Measurements from ENCODE around the gene WHRN. TPM values are rescaled to one million over a fixed set of nuclear protein-coding genes. Genes with fewer than 3 reads are reported as not detected.

Gene WHRN
- total RNA-seq, 6 donors from 2014 or later: 2.5 to 17.8 (median 5.6) TPM

DNA sequence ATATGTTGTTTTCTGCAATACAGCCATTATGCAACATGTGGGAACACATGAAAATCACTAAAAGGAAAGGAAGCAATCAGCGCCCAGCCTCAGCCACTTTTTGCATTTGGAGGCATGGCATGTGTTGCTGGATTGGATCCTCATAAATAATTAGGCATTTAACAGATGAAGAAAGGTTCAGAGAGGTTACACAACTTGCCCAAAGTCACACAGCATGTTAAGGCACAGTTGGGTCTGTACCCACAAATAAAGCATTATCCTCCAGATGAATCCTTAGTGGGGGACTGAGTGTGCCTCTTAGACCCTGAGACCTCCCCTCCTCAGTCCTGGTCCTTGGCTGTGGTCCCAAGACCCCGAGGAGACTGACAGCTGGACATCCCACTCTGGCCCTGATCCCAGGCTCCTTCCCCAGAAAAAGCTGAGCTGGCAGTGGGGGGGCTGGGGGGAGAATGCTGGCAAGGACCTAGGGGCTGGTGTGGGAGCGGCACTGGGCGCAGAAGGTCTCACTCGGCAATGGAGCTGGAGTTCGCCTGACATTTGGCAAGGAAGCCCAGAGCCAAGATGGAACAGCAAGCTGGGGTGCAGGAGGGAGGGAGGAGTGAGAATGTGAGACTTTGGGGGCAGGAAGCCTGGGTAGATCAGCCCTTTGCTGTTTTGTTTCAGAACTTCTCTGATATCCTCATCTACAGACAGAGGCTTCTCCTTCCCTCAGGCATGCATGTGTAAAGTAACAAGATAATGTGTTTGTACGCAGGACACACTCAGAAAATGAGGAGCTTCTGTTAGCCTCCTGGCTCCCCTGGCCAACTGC, 110.5 kb downstream of the WHRN start:
- 51 to 76% methylated on average over 6 to 7 of the region's 7 CpGs for WGBS, 2 donors
- H3K4me3 ChIP-seq: no peak overlapping the region
- no peak for TF ChIP-seq EP300 (IDR thresholded peaks at IDR 0.05)
- TF ChIP-seq POLR2A (IDR thresholded peaks at IDR 0.05): no peak
- TF ChIP-seq POLR2AphosphoS5 (IDR thresholded peaks at IDR 0.05): no peak
- TF ChIP-seq, protein P1, sequence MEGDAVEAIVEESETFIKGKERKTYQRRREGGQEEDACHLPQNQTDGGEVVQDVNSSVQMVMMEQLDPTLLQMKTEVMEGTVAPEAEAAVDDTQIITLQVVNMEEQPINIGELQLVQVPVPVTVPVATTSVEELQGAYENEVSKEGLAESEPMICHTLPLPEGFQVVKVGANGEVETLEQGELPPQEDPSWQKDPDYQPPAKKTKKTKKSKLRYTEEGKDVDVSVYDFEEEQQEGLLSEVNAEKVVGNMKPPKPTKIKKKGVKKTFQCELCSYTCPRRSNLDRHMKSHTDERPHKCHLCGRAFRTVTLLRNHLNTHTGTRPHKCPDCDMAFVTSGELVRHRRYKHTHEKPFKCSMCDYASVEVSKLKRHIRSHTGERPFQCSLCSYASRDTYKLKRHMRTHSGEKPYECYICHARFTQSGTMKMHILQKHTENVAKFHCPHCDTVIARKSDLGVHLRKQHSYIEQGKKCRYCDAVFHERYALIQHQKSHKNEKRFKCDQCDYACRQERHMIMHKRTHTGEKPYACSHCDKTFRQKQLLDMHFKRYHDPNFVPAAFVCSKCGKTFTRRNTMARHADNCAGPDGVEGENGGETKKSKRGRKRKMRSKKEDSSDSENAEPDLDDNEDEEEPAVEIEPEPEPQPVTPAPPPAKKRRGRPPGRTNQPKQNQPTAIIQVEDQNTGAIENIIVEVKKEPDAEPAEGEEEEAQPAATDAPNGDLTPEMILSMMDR (IDR thresholded peaks at IDR 0.05): no peak
- H3K4me1 ChIP-seq: peaks cover 41 to 81% (median 55%) of the 10 kb centered on the region in 4 donors
- no peaks in the 10 kb centered on the region for H3K27me3 ChIP-seq
- no peaks in the 10 kb centered on the region for H3K36me3 ChIP-seq
- DNase-seq (no peak), ATAC-seq (ENCODE audit: low FRiP score in 2 of 2) (no peak)
- H3K9me3 ChIP-seq: no peaks in the 10 kb centered on the region
- H3K27ac ChIP-seq: peak overlapping the region; percentile 47 to 91 (median 73)

- peak overlapping the region; percentile 39 to 91 (median 55) for H3K27ac ChIP-seq
Observed at GRCh38 chr9:114392749-114393112, 112.5 kb downstream of the WHRN start.

GRCh38 chr9:114390952-114391351, 114.3 kb downstream of the WHRN start:
- WGBS, 2 donors: 84 to 85% methylated on average over 2 of the region's 2 CpGs
- H3K4me3 ChIP-seq: no peak overlapping the region
- no peak for ATAC-seq (ENCODE audit: low FRiP score in 2 of 2)
- no peak for DNase-seq
- TF ChIP-seq POLR2A (IDR thresholded peaks at IDR 0.05) (no peak), EP300 (IDR thresholded peaks at IDR 0.05) (no peak), POLR2AphosphoS5 (IDR thresholded peaks at IDR 0.05) (no peak)
- TF ChIP-seq, protein P1 (IDR thresholded peaks at IDR 0.05): no peak
- H3K36me3 ChIP-seq: no peaks in the 10 kb centered on the region
- H3K27ac ChIP-seq: peak overlapping the region in 3 of 4 donors; percentile 91 to 95 (median 93)
- peaks cover 52 to 94% (median 72%) of the 10 kb centered on the region in 4 donors for H3K4me1 ChIP-seq
- no peaks in the 10 kb centered on the region for H3K27me3 ChIP-seq
- no peaks in the 10 kb centered on the region for H3K9me3 ChIP-seq

More at GRCh38 chr9:114392749-114393112, 112.5 kb downstream of the WHRN start:
- Histone ChIP-seq H3K4me3 (no peak overlapping the region), H3K4me1 (peaks cover 58 to 92% (median 73%) of the 10 kb centered on the region in 4 donors), H3K9me3 (no peaks in the 10 kb centered on the region), H3K27me3 (no peaks in the 10 kb centered on the region), H3K36me3 (no peaks in the 10 kb centered on the region)
- ATAC-seq (ENCODE audit: low FRiP score in 2 of 2) (peak in 1 of 2 donors; percentile 25), DNase-seq (peak in 1 of 2 donors; percentile 55)
- TF ChIP-seq, protein P1 (IDR thresholded peaks at IDR 0.05): no peak
- TF ChIP-seq POLR2AphosphoS5 (IDR thresholded peaks at IDR 0.05) (no peak), EP300 (IDR thresholded peaks at IDR 0.05) (no peak), POLR2A (IDR thresholded peaks at IDR 0.05) (no peak)
- WGBS, 2 donors: 13 to 24% methylated on average over 3 of the region's 3 CpGs

DNA sequence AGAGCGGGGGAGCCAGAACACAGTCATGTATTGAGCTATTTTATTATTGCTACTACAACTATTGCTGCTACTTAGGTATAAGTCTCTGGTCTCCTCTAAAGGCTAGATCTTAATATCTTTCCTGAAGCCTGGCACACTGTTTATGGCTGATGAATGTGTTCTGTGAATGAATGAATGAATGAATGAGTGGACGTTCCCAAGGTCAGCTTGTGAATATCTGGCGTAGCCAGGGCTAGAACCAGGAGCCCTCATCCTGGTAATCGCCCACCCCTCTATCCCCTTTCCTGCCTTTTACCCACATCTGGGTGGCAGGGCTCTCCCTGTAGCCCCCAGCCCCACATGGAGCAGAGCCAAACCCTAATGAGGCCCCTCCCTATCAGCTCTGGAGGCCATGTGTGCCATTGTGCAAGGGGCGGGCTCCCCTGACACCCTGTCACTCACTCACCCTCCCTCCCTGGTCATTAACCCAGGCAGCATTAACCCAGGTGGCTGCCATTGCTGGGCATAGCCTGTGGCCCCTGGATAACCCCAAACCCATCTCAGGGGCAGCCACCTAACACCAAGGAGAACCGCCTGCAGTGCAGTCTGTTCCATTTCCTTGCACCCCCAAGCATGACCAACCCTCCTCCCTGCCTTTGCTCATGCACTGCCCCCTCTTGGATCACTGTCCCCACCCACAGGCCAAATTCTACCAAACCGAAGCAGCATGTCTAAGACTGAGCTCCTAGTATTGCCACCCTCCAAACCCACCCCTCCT, 115.5 kb downstream of the WHRN start:
- no peaks in the 10 kb centered on the region for H3K9me3 ChIP-seq
- TF ChIP-seq POLR2AphosphoS5 (IDR thresholded peaks at IDR 0.05): no peak
- TF ChIP-seq EP300 (IDR thresholded peaks at IDR 0.05): no peak
- no peak for TF ChIP-seq POLR2A (IDR thresholded peaks at IDR 0.05)
- TF ChIP-seq, protein P1 (IDR thresholded peaks at IDR 0.05): no peak
- H3K27me3 ChIP-seq: no peaks in the 10 kb centered on the region
- DNase-seq: no peak
- 73 to 80% methylated on average over 7 of the region's 7 CpGs for WGBS, 2 donors
- peak overlapping the region; percentile 87 to 95 (median 92) for H3K27ac ChIP-seq
- H3K4me1 ChIP-seq: peaks cover 57 to 94% (median 68%) of the 10 kb centered on the region in 4 donors
- no peak for ATAC-seq (ENCODE audit: low FRiP score in 2 of 2)
- H3K36me3 ChIP-seq: no peaks in the 10 kb centered on the region
- no peak overlapping the region for H3K4me3 ChIP-seq
